22Rv1 (cell line): ENCODE results near the gene LDLRAD4.

Experiments used
- H3K27ac ChIP-seq: fragments of 450-650 bp; 2 replicates; pipeline ENCODE4 v1.5.1; 2017
- ZFX ChIP-seq: fragments of 450-650 bp; IDR thresholded peaks from 2 replicates; pipeline ENCODE4 v1.6.1; 2017; ENCODE audit warnings: antibody characterized with exemption, borderline replicate concordance
- TF ChIP-seq, protein P1 (sequence below): fragments of 450-650 bp; IDR thresholded peaks from 2 replicates; pipeline ENCODE4 v1.5.1; 2017; ENCODE audit warnings: mild to moderate bottlenecking

Gene LDLRAD4

DNA sequence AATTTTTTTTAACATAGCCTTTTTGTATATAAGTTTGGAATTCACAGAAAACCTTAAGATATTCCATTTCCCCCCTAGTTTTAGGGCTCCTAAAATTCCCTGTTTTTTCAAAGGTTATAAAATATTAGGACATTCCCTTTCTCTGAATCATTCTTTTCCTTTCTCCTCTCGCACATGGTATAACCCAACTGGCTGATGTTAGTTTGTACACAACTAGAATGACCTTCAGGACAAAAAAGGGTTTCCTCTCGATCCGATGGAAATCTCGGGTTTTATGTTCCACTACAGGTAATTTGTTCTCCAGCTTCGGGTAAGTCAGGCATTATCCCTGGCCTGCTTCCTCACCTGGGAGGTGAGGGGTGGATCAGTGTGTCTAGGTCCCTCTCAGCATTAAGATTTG is 215.1 kb downstream of the LDLRAD4 start:
- TF ChIP-seq ZFX = no peak
- TF ChIP-seq, protein P1, sequence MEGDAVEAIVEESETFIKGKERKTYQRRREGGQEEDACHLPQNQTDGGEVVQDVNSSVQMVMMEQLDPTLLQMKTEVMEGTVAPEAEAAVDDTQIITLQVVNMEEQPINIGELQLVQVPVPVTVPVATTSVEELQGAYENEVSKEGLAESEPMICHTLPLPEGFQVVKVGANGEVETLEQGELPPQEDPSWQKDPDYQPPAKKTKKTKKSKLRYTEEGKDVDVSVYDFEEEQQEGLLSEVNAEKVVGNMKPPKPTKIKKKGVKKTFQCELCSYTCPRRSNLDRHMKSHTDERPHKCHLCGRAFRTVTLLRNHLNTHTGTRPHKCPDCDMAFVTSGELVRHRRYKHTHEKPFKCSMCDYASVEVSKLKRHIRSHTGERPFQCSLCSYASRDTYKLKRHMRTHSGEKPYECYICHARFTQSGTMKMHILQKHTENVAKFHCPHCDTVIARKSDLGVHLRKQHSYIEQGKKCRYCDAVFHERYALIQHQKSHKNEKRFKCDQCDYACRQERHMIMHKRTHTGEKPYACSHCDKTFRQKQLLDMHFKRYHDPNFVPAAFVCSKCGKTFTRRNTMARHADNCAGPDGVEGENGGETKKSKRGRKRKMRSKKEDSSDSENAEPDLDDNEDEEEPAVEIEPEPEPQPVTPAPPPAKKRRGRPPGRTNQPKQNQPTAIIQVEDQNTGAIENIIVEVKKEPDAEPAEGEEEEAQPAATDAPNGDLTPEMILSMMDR = no peak
- no peak overlapping the region for H3K27ac ChIP-seq

DNA sequence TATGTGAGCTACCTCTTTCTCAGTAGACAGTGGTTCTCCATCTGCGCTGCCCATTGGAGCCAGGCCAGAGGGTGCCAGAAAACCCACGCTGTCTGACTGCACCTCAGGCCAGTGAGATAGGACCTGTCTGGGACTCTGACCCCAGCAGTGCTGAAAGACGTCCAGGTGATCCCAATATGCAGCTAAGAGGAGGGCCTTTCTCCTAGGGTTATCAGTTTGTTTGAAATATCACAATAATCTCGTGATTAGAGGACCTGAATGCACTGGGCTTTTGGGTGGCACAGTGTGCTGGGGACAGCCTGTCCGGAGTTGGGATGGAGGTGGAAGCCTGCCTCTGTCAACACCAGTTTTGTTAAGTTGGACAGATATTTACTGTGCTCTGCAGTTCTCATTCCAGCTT is 216.3 kb downstream of the LDLRAD4 start:
- TF ChIP-seq, protein P1 = no peak
- TF ChIP-seq ZFX = no peak
- no peak overlapping the region for H3K27ac ChIP-seq

DNA sequence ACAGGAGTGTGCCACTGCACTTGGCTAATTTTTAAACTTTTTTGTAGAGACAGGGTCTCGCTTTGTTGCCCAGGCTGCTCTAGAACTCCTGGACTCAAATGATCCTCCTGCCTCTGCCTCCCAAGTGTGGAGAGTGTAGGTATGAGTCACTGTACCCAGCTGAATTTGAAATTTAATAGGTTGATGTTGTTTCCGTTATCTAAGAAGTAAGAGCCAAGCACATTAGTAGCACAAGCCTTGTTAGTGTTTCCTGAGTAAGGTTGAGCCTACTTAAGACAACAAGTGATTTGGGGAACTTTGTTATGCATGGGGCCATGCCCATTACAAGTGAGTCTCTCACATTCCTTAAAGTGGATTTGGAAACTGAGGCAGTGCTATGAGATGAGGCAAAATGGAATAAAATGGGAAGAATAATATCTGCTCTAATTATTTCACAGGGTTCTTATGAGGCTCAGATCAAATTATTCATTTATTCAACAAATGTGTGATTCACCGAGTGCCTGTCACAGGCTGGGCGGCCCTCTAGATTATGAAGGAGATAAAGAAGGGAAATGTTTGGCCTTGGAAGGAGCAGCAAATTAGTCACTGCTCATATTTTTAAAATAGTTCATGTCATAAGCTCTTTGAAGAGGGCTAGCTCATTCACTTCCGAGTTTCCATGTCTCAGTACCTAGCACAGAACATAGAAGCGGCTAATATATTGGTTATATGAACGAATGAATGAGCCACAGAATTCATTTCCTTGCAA is 217.2 kb downstream of the LDLRAD4 start:
- TF ChIP-seq ZFX = no peak
- TF ChIP-seq, protein P1 = no peak
- H3K27ac ChIP-seq = no peak overlapping the region

DNA sequence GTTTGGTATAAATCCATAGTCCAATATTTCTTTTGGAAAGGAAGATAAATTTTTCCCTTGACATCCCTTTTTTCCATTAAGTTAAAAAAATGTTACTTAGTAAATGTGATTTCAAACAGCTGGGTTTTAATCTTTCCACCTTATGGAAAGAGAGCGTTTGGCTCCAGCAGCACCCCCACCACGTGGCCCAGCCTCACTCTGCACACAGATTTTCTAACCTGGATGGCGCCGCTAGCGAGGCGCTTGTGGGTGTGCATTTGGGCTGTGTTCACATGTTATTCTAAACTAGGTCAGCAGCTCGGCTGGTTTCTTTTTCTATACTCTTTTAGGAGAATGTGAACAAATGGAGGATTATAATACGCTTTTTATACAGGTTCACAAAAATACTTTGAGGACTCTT is 218.0 kb downstream of the LDLRAD4 start:
- H3K27ac ChIP-seq = no peak overlapping the region
- TF ChIP-seq, protein P1 = no peak
- no peak for TF ChIP-seq ZFX

DNA sequence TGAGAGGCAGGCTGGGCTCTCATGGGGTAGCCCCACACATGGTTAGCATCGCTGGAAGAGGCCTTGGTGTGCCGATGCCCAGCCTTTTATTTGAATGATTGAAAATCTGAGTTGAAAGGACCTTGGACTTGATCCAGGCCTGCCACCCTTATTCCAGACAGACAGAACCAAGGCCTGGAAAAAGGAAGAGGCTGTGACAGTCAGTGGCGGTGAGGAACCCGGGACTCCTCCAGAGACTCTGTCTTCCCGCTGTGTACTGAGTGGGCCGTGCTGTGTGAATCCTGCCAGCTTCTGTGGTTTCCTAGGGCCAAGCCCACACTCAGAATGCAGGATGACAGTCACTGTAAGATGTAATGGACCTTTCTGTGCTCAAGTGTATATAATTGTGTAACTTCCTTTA is 218.5 kb downstream of the LDLRAD4 start:
- no peak overlapping the region for H3K27ac ChIP-seq
- TF ChIP-seq, protein P1 = no peak
- no peak for TF ChIP-seq ZFX

DNA sequence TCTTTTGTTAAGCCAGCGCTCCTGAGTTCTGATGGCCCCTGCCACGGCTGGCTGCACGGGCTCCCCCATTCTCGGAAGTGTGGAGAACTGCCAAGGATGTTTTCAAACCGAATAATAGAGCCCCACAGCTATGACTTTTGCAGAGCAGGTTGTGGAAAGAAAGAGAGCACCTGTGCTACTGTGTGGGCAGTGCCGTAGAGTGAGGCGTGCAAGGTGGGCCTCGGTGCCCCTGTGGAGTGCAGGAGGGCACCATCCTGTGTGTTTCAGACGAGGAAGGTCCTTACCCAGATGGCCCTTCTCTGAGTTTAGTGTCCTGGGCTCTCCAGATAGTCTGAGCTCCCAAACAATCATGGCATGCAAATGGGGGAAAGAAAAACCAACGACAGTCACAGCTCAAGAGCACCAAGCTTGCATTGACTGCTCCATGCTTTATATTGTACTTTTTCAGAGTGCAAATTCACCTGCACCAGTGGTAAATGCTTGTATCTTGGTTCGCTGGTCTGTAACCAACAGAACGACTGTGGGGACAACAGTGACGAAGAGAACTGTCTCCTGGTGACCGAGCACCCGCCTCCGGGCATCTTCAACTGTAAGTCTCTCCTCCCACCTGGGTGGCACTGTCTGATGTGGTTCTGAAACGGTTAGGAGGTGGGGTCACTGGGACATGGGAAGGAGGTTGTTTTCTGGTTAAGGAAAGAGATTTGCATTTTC is 219.4 kb downstream of the LDLRAD4 start:
- H3K27ac ChIP-seq = no peak overlapping the region
- TF ChIP-seq ZFX = no peak
- TF ChIP-seq, protein P1 = no peak

DNA sequence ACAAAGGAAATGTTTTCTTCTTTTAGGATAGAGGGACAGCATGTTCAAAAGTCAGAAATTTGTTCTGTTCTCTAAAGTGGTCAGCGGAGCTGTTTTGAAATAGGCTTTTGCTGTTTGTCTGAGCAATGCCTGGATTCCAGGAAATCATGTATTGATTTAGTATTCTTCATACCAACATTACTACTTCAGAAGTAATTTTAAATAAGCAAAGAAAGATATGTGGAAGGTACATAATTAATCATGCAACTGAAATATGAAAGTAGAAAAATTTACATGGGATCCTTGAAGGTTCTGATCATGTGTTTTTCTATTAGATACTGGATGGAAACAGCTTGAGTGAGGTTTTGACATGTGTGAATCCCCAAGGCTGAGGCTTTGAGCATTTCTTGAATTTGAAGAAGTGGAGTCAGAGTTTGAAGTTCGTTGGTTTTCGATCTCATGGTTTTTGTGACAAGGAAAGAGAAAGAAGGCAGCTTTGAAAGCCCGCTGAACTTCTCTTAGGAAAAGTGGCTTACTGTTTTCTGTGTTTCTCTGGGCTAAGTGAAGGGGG is 220.0 kb downstream of the LDLRAD4 start:
- H3K27ac ChIP-seq = no peak overlapping the region
- no peak for TF ChIP-seq ZFX
- TF ChIP-seq, protein P1 = no peak
